Erythroblast (primary cell): ENCODE results near the gene WDR82.
A peak's percentile ranks its signal among the peaks of the same experiment; 100 is the strongest.
"Not testable (repeated sequence)": the region's sequence is repeated elsewhere in the genome, so short reads cannot be mapped to it uniquely, and the experiment has no call there.

Experiments used
- DNase-seq, 2 experiments: peaks; one replicate each; lab custom pipeline; 2025; lab: John Stamatoyannopoulos, UW
- GATA1 ChIP-seq: IDR thresholded peaks from 2 replicates; pipeline ENCODE4 v1.6.1; 2011; ENCODE audit warnings: low read depth, mild to moderate bottlenecking, control low read depth, low read length, moderate library complexity
- POLR2A ChIP-seq: IDR thresholded peaks from 2 replicates; pipeline ENCODE4 v1.6.1; 2011; ENCODE audit warnings: mild to moderate bottlenecking, low read length

The WDR82 gene

GRCh38 chr3:52289338-52289746, 10.9 kb upstream of the WDR82 start:
- peak in 1 of 2 experiments; percentile 29 for DNase-seq
- peak; percentile 79 for TF ChIP-seq POLR2A
- no peak for TF ChIP-seq GATA1

GRCh38 chr3:52288674-52289073, 10.2 kb upstream of the WDR82 start:
- no peak for TF ChIP-seq GATA1
- TF ChIP-seq POLR2A: no peak
- no peak for DNase-seq

GRCh38 chr3:52286777-52287110, 8.3 kb upstream of the WDR82 start:
- DNase-seq: no peak
- no peak for TF ChIP-seq GATA1
- no peak for TF ChIP-seq POLR2A

GRCh38 chr3:52284051-52284450, 5.6 kb upstream of the WDR82 start:
- not testable (repeated sequence) for DNase-seq

- no peak for DNase-seq
- TF ChIP-seq GATA1 (no peak), POLR2A (no peak)
Observed at GRCh38 chr3:52283306-52283705, 4.9 kb upstream of the WDR82 start.

GRCh38 chr3:52281981-52282801, 3.7 kb upstream of the WDR82 start:
- no peak for TF ChIP-seq POLR2A
- TF ChIP-seq GATA1: no peak
- no peak for DNase-seq

GRCh38 chr3:52280050-52280461, 1.6 kb upstream of the WDR82 start:
- DNase-seq: peak; percentile 27 to 28
- no peak for TF ChIP-seq GATA1

- TF ChIP-seq GATA1 (no peak), POLR2A (no peak)
- no peak for DNase-seq
Observed at GRCh38 chr3:52279596-52279995, 1.1 kb upstream of the WDR82 start.

GRCh38 chr3:52277972-52278509, 408 bp downstream of the WDR82 start:
- DNase-seq: peak; percentile 85 to 92
- TF ChIP-seq GATA1 (no peak), POLR2A (no peak)

GRCh38 chr3:52277071-52277964, 1.1 kb downstream of the WDR82 start:
- no peak for TF ChIP-seq GATA1
- TF ChIP-seq POLR2A: peak; percentile 37

GRCh38 chr3:52274781-52275180, 3.7 kb downstream of the WDR82 start:
- not testable (repeated sequence) for DNase-seq

More at GRCh38 chr3:52277071-52277964, 1.1 kb downstream of the WDR82 start:
- peak; percentile 86 to 87 for DNase-seq

- DNase-seq: no peak
- TF ChIP-seq POLR2A (no peak), GATA1 (no peak)
Observed at GRCh38 chr3:52272831-52273230, 5.6 kb downstream of the WDR82 start.

GRCh38 chr3:52272172-52272571, 6.3 kb downstream of the WDR82 start:
- DNase-seq: not testable (repeated sequence)

- no peak for TF ChIP-seq POLR2A
- TF ChIP-seq GATA1: no peak
- DNase-seq: no peak
Observed at GRCh38 chr3:52270252-52270754, 8.1 kb downstream of the WDR82 start.
